Bronchial epithelial cell (primary cell): ENCODE data around the gene TMEM158. TPM values are rescaled to one million over a fixed set of nuclear protein-coding genes. Genes with fewer than 3 reads are reported as not detected.
A peak's percentile ranks its signal among the peaks of the same experiment; 100 is the strongest.

Source experiments
- DNase-seq: peaks from one replicate; pipeline ENCODE4 v3.0.0-alpha.2; 2010; ENCODE audit warnings: low read depth
- FAIRE-seq: peaks from 2 replicates; lab custom pipeline; 2011; peaks lifted over from hg19 to GRCh38; lab: Jason Lieb, UNC
- H3K27me3 ChIP-seq: 2 replicates; pipeline ENCODE4 v1.5.1; 2011; ENCODE audit warnings: low read length; ENCODE audit not compliant: control insufficient read depth, insufficient read depth
- H3K36me3 ChIP-seq: 2 replicates; pipeline ENCODE4 v1.5.1; 2011; ENCODE audit warnings: low read length; ENCODE audit not compliant: control insufficient read depth, insufficient read depth
- H3K4me3 ChIP-seq: 2 replicates; pipeline ENCODE4 v1.5.1; 2011; ENCODE audit warnings: mild to moderate bottlenecking, low read depth, low read length, control low read depth
- total RNA-seq: library from RNA; depleted of rRNA; stranded (reverse); fragments of >200 nt; gene quantifications from 2 replicates; pipeline ENCODE4 v1.2.1, GENCODE V29; 2014
- TF ChIP-seq, protein P1 (sequence below): IDR thresholded peaks from 2 replicates; pipeline ENCODE4 v1.5.1; 2011; ENCODE audit warnings: mild to moderate bottlenecking, moderate library complexity, low read length, control low read depth, inconsistent platforms; ENCODE audit not compliant: insufficient read depth, severe bottlenecking

TMEM158 gene
- total RNA-seq, 1 donor from 2014 or later, result 1.6 TPM

DNA sequence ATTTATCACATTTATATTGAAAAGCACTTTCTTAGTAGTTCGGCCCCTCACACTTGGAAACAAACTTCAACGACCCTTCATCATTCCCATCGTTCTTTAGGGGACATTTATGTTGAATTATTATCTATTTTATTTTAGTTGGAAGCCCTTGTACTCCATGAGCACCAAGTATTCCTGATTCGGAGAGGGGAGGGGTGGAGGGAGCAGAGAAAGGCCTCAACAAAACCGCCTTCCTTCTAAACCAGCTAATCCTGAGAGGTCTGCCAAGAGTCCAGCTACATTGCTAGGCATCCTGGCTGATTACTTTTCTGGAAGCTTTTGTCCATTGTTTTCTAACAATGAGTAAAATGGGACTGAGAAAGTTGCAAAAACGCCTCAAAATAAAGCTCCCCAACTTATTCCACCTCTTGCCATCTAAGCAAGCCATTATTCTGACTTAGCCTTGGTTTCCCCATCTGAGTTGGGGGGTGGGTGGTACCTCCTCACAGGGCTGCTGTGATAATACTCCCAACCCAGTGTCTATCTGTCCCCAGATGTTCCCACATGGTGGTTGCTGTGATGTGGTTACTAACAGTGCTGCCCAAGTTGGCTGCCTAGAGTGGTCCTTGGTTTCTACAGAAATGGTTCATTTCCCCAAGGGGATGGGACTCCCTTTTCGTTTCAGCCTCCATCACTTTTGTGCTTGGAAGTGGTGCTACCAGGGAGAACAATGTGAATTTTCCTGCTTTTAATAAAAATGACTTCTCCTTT lies 1.2 kb upstream of the TMEM158 start:
- no peak for DNase-seq
- TF ChIP-seq, protein P1, sequence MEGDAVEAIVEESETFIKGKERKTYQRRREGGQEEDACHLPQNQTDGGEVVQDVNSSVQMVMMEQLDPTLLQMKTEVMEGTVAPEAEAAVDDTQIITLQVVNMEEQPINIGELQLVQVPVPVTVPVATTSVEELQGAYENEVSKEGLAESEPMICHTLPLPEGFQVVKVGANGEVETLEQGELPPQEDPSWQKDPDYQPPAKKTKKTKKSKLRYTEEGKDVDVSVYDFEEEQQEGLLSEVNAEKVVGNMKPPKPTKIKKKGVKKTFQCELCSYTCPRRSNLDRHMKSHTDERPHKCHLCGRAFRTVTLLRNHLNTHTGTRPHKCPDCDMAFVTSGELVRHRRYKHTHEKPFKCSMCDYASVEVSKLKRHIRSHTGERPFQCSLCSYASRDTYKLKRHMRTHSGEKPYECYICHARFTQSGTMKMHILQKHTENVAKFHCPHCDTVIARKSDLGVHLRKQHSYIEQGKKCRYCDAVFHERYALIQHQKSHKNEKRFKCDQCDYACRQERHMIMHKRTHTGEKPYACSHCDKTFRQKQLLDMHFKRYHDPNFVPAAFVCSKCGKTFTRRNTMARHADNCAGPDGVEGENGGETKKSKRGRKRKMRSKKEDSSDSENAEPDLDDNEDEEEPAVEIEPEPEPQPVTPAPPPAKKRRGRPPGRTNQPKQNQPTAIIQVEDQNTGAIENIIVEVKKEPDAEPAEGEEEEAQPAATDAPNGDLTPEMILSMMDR, result no peak
- Histone ChIP-seq H3K36me3 (no peaks in the 10 kb centered on the region), H3K27me3 (peaks cover 2% of the 10 kb centered on the region), H3K4me3 (no peak overlapping the region)
- FAIRE-seq, result peak; percentile 52

- FAIRE-seq (no peak), DNase-seq (no peak)
- H3K27me3 ChIP-seq, result peaks cover 2% of the 10 kb centered on the region
- peak overlapping the region; percentile 53 for H3K4me3 ChIP-seq
- no peaks in the 10 kb centered on the region for H3K36me3 ChIP-seq
- TF ChIP-seq, protein P1, result no peak
These were observed 452 bp downstream of the TMEM158 start for GRCh38 chr3:45225465-45226205.

DNA sequence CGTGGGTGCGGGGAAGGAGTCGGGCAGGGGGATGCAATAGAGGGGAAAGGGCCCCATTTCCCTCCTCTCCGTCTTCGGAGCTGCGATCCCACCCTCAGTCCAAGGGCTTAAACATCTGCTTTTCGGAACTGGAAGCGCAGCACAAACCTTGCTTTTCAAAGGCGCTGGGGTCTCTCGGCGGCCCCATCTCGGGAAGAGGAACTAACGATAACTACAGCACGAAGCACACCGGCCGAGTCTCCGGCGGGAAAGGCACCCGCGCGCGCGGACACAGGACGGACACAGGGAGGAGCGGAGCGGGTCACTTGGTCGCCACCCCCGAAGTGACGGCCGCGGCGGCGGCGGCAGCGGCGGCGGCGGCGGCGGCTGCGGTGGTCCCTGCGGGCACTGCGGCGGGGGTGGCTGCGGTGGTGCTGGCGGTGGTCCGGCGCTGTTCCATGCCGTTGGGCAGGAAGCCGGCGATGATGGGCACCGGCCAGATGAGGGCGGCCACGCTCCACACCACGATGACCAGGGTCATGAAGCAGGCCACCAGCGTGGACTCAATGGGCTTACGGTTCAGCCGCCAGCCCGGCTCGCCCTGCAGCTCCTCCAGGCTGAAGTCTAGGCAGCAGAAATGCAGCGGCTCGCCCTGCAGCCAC lies 1.1 kb downstream of the TMEM158 start:
- TF ChIP-seq, protein P1, result peak; percentile 51
- Histone ChIP-seq H3K4me3 (peak overlapping the region; percentile 53), H3K27me3 (peaks cover 2% of the 10 kb centered on the region), H3K36me3 (no peaks in the 10 kb centered on the region)
- DNase-seq, result no peak
- no peak for FAIRE-seq

GRCh38 chr3:45223889-45224727 lies 2.0 kb downstream of the TMEM158 start:
- FAIRE-seq (no peak), DNase-seq (peak; percentile 51)

GRCh38 chr3:45219694-45220093 lies 6.4 kb downstream of the TMEM158 start:
- FAIRE-seq (no peak), DNase-seq (no peak)
- Histone ChIP-seq H3K27me3 (no peaks in the 10 kb centered on the region), H3K4me3 (no peak overlapping the region), H3K36me3 (no peaks in the 10 kb centered on the region)
- TF ChIP-seq, protein P1, result no peak

More at GRCh38 chr3:45223889-45224727, 2.0 kb downstream of the TMEM158 start:
- TF ChIP-seq, protein P1, result no peak
- Histone ChIP-seq H3K36me3 (no peaks in the 10 kb centered on the region), H3K27me3 (no peaks in the 10 kb centered on the region), H3K4me3 (no peak overlapping the region)
